Upper lobe of left lung (tissue), 4 donors: ENCODE measurements around the gene HOXD12.

Source experiments
- EP300 ChIP-seq, 4 donors: sonication (generic); formaldehyde crosslinking; IDR thresholded peaks; one replicate each; pipeline ENCODE4 v1.5.1; 2017; ENCODE audit warnings: antibody characterized with exemption in 4 of 4, control low read depth in 2 of 4
- POLR2A ChIP-seq, 4 donors: fragments of 450-650 bp; IDR thresholded peaks; one replicate each; pipeline ENCODE4 v1.5.1; 2016 to 2017; ENCODE audit warnings: antibody characterized with exemption in 4 of 4, mild to moderate bottlenecking in 2 of 4
- POLR2AphosphoS5 ChIP-seq, 2 donors: sonication (generic); formaldehyde crosslinking; IDR thresholded peaks; one replicate each; pipeline ENCODE4 v1.5.1; 2017; ENCODE audit warnings: antibody characterized with exemption in 2 of 2

DNA sequence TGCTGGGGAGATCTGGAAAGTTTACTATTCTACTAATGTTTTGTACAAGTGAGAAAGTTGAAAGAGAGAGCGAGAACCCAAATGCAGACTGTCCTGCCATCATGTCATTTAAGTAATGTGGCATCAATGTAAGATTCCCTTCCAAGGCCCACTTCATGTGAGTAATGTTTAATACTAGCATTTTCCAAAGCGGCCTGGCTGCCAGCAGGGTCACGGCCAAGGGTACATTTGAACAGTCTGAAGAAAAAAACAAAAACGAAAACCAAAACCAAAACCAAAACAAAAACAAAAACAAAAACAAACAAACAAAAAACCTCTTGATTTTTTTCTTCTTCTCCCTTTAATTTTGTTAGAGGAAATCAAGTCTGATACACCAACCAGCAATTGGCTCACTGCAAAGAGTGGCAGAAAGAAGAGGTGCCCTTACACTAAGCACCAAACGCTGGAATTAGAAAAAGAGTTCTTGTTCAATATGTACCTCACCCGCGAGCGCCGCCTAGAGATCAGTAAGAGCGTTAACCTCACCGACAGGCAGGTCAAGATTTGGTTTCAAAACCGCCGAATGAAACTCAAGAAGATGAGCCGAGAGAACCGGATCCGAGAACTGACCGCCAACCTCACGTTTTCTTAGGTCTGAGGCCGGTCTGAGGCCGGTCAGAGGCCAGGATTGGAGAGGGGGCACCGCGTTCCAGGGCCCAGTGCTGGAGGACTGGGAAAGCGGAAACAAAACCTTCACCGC is 19.2 kb downstream of the HOXD12 start:
- TF ChIP-seq POLR2A (IDR thresholded peaks at IDR 0.05) (no peak), EP300 (IDR thresholded peaks at IDR 0.05) (no peak), POLR2AphosphoS5 (IDR thresholded peaks at IDR 0.05) (no peak)
